Neural progenitor cell (in vitro differentiated cells): Measurements from ENCODE around the gene PSMD9. TPM values are rescaled to one million over a fixed set of nuclear protein-coding genes. Genes with fewer than 3 reads are reported as not detected.

Source experiments
- DNase-seq: peaks from one replicate; pipeline ENCODE4 v3.0.0-alpha.2; 2016; ENCODE audit warnings: low spot score
- H2AFZ ChIP-seq: fragments of 200-600 bp; sonication (generic); replicated peaks from 2 replicates; pipeline ENCODE4 v1.6.1; 2016; ENCODE audit warnings: antibody characterized with exemption
- H3F3A ChIP-seq: fragments of 200-600 bp; sonication (generic); 2 replicates; pipeline ENCODE4 v1.6.1; 2016; ENCODE audit warnings: antibody characterized with exemption, low read depth
- H3K27ac ChIP-seq: fragments of 200-600 bp; sonication (generic); 2 replicates; pipeline ENCODE4 v1.5.1; 2016; ENCODE audit warnings: mild to moderate bottlenecking
- H3K27me3 ChIP-seq: fragments of 200-600 bp; sonication (generic); 2 replicates; pipeline ENCODE4 v1.6.1; 2016; ENCODE audit warnings: mild to moderate bottlenecking, moderate library complexity
- H3K36me3 ChIP-seq: fragments of 200-600 bp; sonication (generic); 2 replicates; pipeline ENCODE4 v1.5.1; 2016
- H3K4me1 ChIP-seq: fragments of 200-600 bp; sonication (generic); 2 replicates; pipeline ENCODE4 v1.6.1; 2016; ENCODE audit warnings: mixed run types
- H3K4me2 ChIP-seq: fragments of 200-600 bp; sonication (generic); 2 replicates; pipeline ENCODE4 v1.6.1; 2016
- H3K4me3 ChIP-seq: fragments of 200-600 bp; sonication (generic); 2 replicates; pipeline ENCODE4 v1.5.1; 2016
- H3K79me2 ChIP-seq: fragments of 200-600 bp; sonication (generic); 2 replicates; pipeline ENCODE4 v1.6.1; 2016; ENCODE audit warnings: low read depth
- H3K9ac ChIP-seq: fragments of 200-600 bp; sonication (generic); 2 replicates; pipeline ENCODE4 v1.6.1; 2016
- H3K9me3 ChIP-seq: fragments of 200-600 bp; sonication (generic); 2 replicates; pipeline ENCODE4 v1.5.1; 2016; ENCODE audit warnings: low read depth
- H4K20me1 ChIP-seq: fragments of 200-600 bp; sonication (generic); 2 replicates; pipeline ENCODE4 v1.6.1; 2016; ENCODE audit warnings: low read depth
- H3K27ac Mint-ChIP-seq: 3 replicates; pipeline ENCODE4 v1.8.0; 2021; ENCODE audit warnings: mixed read lengths
- H3K27me3 Mint-ChIP-seq: 2 replicates; pipeline ENCODE4 v1.8.0; 2022; ENCODE audit warnings: low read depth, mild to moderate bottlenecking, inconsistent platforms, moderate library complexity, mixed read lengths; ENCODE audit not compliant: insufficient read depth
- H3K36me3 Mint-ChIP-seq: 3 replicates; pipeline ENCODE4 v1.8.0; 2021; ENCODE audit warnings: mixed read lengths
- H3K4me1 Mint-ChIP-seq: 3 replicates; pipeline ENCODE4 v1.8.0; 2021; ENCODE audit warnings: mixed read lengths
- H3K4me3 Mint-ChIP-seq: 3 replicates; pipeline ENCODE4 v1.8.0; 2021; ENCODE audit warnings: mild to moderate bottlenecking, moderate library complexity, mixed read lengths
- H3K9me3 Mint-ChIP-seq: 3 replicates; pipeline ENCODE4 v1.8.0; 2020; ENCODE audit warnings: mixed read lengths
- EZH2 ChIP-seq: fragments of 200-600 bp; sonication (generic); IDR thresholded peaks from 2 replicates; pipeline ENCODE4 v1.6.1; 2017; ENCODE audit warnings: antibody characterized with exemption, mild to moderate bottlenecking, moderate library complexity
- EZH2phosphoT487 ChIP-seq: fragments of 200-600 bp; sonication (generic); IDR thresholded peaks from 2 replicates; pipeline ENCODE4 v1.6.1; 2017; ENCODE audit warnings: antibody characterized with exemption
- total RNA-seq: library from RNA; depleted of rRNA; stranded (reverse); fragments of >200 nt; gene quantifications from 2 replicates; pipeline ENCODE4 v1.2.3, GENCODE V29; 2015; ENCODE audit warnings: low replicate concordance
- TF ChIP-seq, protein P1 (sequence below): fragments of 200-600 bp; sonication (generic); IDR thresholded peaks from 2 replicates; pipeline ENCODE4 v1.5.1; 2017; ENCODE audit warnings: antibody characterized with exemption, mild to moderate bottlenecking

The PSMD9 gene
- total RNA-seq, 1 donor from 2014 or later, result 60.9 TPM

DNA sequence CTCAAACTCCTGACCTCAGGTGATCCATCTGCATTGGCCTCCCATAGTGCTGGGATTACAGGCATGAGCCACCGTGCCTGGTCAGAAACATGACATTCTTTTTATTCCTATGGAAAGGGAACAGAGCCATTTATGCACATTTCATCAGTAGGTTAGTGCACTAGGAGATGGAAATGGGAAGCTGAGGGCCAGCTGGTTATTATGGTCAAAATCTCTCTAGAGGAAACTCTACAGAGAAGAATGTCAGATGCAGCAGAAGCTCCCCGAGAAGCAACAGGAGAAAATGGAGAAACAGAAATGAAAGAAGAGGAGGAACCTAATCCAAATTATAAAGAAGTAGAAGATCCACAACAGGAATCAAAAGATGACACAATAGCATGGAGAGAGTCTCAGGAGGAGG is 32.5 kb downstream of the PSMD9 start:
- peaks cover 2% of the 10 kb centered on the region for H3K27me3 Mint-ChIP-seq
- Histone ChIP-seq H3K36me3 (no peaks in the 10 kb centered on the region), H3K27ac (no peak overlapping the region), H3K79me2 (no peaks in the 10 kb centered on the region), H3K9ac (no peak overlapping the region), H3K4me3 (no peak overlapping the region), H3K27me3 (no peaks in the 10 kb centered on the region), H3F3A (peaks cover 34% of the 10 kb centered on the region), H3K4me2 (no peak overlapping the region), H4K20me1 (peaks cover 6% of the 10 kb centered on the region), H3K9me3 (no peaks in the 10 kb centered on the region), H3K4me1 (peaks cover 19% of the 10 kb centered on the region), H2AFZ (no peak overlapping the region)
- no peak overlapping the region for H3K27ac Mint-ChIP-seq
- no peaks in the 10 kb centered on the region for H3K9me3 Mint-ChIP-seq
- peaks cover 6% of the 10 kb centered on the region for H3K36me3 Mint-ChIP-seq
- H3K4me3 Mint-ChIP-seq, result no peak overlapping the region
- TF ChIP-seq, protein P1, sequence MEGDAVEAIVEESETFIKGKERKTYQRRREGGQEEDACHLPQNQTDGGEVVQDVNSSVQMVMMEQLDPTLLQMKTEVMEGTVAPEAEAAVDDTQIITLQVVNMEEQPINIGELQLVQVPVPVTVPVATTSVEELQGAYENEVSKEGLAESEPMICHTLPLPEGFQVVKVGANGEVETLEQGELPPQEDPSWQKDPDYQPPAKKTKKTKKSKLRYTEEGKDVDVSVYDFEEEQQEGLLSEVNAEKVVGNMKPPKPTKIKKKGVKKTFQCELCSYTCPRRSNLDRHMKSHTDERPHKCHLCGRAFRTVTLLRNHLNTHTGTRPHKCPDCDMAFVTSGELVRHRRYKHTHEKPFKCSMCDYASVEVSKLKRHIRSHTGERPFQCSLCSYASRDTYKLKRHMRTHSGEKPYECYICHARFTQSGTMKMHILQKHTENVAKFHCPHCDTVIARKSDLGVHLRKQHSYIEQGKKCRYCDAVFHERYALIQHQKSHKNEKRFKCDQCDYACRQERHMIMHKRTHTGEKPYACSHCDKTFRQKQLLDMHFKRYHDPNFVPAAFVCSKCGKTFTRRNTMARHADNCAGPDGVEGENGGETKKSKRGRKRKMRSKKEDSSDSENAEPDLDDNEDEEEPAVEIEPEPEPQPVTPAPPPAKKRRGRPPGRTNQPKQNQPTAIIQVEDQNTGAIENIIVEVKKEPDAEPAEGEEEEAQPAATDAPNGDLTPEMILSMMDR, result no peak
- TF ChIP-seq EZH2 (no peak), EZH2phosphoT487 (no peak)
- peaks cover 39% of the 10 kb centered on the region for H3K4me1 Mint-ChIP-seq
- no peak for DNase-seq

DNA sequence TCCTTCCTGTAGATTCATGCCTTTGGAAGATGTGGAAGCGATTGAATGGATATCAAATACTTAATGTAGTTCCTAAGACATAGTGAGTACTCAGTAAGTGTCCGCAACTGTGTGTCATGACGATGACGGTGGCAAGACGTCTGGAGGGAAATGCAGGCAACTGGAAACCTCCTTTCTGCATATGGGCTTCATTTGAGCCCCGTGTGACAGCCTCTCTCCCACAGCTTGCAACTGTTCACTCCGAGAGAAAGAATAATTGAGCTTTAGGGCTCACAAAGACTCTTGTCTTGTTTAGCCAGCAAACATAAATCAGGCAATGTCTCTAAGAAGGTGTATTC is 36.7 kb downstream of the PSMD9 start:
- no peak overlapping the region for H3K27ac ChIP-seq
- H3K36me3 Mint-ChIP-seq, result no peaks in the 10 kb centered on the region
- no peaks in the 10 kb centered on the region for H3K27me3 ChIP-seq
- H3K4me1 Mint-ChIP-seq, result peaks cover 17% of the 10 kb centered on the region
- H3K4me1 ChIP-seq, result peaks cover 7% of the 10 kb centered on the region
- H3K9ac ChIP-seq, result peak overlapping the region; percentile 9
- no peaks in the 10 kb centered on the region for H3K36me3 ChIP-seq
- H3K9me3 ChIP-seq, result no peaks in the 10 kb centered on the region
- H3F3A ChIP-seq, result peaks cover 12% of the 10 kb centered on the region
- no peak for TF ChIP-seq EZH2phosphoT487
- no peak for TF ChIP-seq EZH2
- TF ChIP-seq, protein P1, result no peak
- no peak overlapping the region for H3K4me2 ChIP-seq
- DNase-seq, result no peak
- H2AFZ ChIP-seq, result no peak overlapping the region
- no peaks in the 10 kb centered on the region for H4K20me1 ChIP-seq
- no peak overlapping the region for H3K4me3 ChIP-seq
- no peaks in the 10 kb centered on the region for H3K9me3 Mint-ChIP-seq
- H3K4me3 Mint-ChIP-seq, result peak overlapping the region; percentile 35
- H3K79me2 ChIP-seq, result no peaks in the 10 kb centered on the region
- H3K27me3 Mint-ChIP-seq, result no peaks in the 10 kb centered on the region
- H3K27ac Mint-ChIP-seq, result no peak overlapping the region

DNA sequence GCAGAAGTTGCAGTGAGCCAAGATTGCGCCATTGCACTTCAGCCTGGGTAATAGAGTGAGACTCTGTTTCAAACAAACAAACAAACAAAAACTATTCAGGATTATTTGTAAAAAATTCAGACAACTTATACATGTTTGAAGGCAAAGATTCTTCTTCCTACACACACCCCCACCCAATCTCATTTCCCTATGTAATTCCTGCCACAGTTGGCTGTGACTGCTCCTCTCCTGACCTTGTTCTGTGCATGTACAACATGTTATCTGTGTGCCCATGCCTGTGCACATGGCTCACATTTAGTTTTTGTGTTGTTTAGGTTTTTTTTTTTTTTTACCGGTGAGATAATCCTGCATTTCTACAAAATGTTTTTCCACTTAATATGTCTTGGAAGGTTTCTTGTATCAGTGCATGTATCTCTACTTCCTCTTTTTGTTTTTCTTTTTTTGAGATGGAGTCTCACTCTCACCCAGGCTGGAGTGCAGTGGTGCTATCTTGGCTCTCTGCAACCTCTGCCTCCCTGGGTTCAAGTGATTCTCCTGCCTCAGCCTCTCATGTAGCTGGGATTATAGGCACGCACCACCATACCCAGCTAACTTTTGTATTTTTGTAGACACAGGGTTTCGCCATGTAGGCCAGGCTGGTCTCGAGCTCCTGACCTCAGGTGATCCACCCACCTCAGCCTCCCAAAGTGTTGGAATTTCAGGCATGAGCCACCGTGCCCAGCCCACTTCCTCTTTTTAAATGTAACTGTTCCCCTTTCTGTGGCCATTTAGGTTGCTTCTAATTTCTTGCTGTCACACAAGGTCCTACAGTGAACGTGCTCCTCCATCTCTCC is 38.5 kb downstream of the PSMD9 start:
- no peak overlapping the region for H3K4me2 ChIP-seq
- no peaks in the 10 kb centered on the region for H3K9me3 ChIP-seq
- H3K4me3 Mint-ChIP-seq, result no peak overlapping the region
- peaks cover 12% of the 10 kb centered on the region for H3F3A ChIP-seq
- H3K4me3 ChIP-seq, result no peak overlapping the region
- H4K20me1 ChIP-seq, result no peaks in the 10 kb centered on the region
- no peak overlapping the region for H3K27ac ChIP-seq
- no peaks in the 10 kb centered on the region for H3K27me3 ChIP-seq
- no peaks in the 10 kb centered on the region for H3K27me3 Mint-ChIP-seq
- no peaks in the 10 kb centered on the region for H3K36me3 ChIP-seq
- TF ChIP-seq, protein P1, result no peak
- no peak for TF ChIP-seq EZH2
- TF ChIP-seq EZH2phosphoT487, result no peak
- no peak for DNase-seq
- H3K4me1 Mint-ChIP-seq, result peaks cover 17% of the 10 kb centered on the region
- H2AFZ ChIP-seq, result no peak overlapping the region
- no peaks in the 10 kb centered on the region for H3K9me3 Mint-ChIP-seq
- H3K36me3 Mint-ChIP-seq, result no peaks in the 10 kb centered on the region
- no peak overlapping the region for H3K27ac Mint-ChIP-seq
- H3K79me2 ChIP-seq, result no peaks in the 10 kb centered on the region
- no peak overlapping the region for H3K9ac ChIP-seq
- H3K4me1 ChIP-seq, result peaks cover 7% of the 10 kb centered on the region
